Psoas muscle (tissue), 8 donors: ENCODE measurements around the gene CCNQ. TPM values are rescaled to one million over a fixed set of nuclear protein-coding genes. Genes with fewer than 3 reads are reported as not detected.

Experiments
- ATAC-seq, 4 donors: fragments of 200-7000 bp; cut with Tn5 transposase; one replicate each; pipeline ENCODE4 v1.9.1; 2020; ENCODE audit warnings: moderate library complexity in 3 of 4, mild to moderate bottlenecking in 2 of 4
- DNase-seq, 2 donors: peaks; one replicate each; pipeline ENCODE4 v3.0.0-alpha.2; 2020
- H3K27ac ChIP-seq: fragments of 200-600 bp; one replicate; pipeline ENCODE4 v1.8.0; 2022
- H3K27me3 ChIP-seq, 3 donors: fragments of 200-600 bp in 1 of 3; one replicate each; pipeline versions ENCODE4 v1.6.1 to v1.8.0; 2013 to 2022; ENCODE audit warnings: low read length in 2 of 3, mild to moderate bottlenecking in 2 of 3, moderate library complexity in 1 of 3; ENCODE audit not compliant: insufficient read depth in 3 of 3
- H3K36me3 ChIP-seq, 2 donors: fragments of 200-600 bp in 1 of 2; one replicate each; pipeline versions ENCODE4 v1.6.1 to v1.8.0; 2013 to 2022; ENCODE audit warnings: low read depth in 1 of 2, mild to moderate bottlenecking in 1 of 2, moderate library complexity in 1 of 2; ENCODE audit not compliant: insufficient read depth in 1 of 2
- H3K4me1 ChIP-seq: fragments of 200-600 bp; one replicate; pipeline ENCODE4 v1.8.0; 2022
- H3K4me3 ChIP-seq: fragments of 200-600 bp; one replicate; pipeline ENCODE4 v1.8.0; 2022; ENCODE audit warnings: mild to moderate bottlenecking
- H3K9me3 ChIP-seq: fragments of 200-600 bp; one replicate; pipeline ENCODE4 v1.8.0; 2022
- CTCF ChIP-seq: fragments of 200-600 bp; IDR thresholded peaks from one replicate; pipeline ENCODE4 v1.8.0; 2022; ENCODE audit warnings: antibody characterized with exemption
- WGBS, 3 donors: extraction: QIAGEN DNeasy Blood & Tissue Kit; methylation state at CpG; one replicate each; pipeline versions ENCODE4 v1.1.6 to v1.1.7; 2013; 5-methylcytosine and 5-hydroxymethylcytosine counted together
- intact Hi-C, 2 donors: fragments of 100-400 bp; cut with DNase I; formaldehyde crosslinking; loops; one replicate each; pipeline versions ENCODE4 v1.11.0 to v1.14.2; 2022
- polyA plus RNA-seq, 3 donors: library from polyadenylated mRNA; stranded (reverse); fragments of 200-250 nt; gene quantifications; one replicate each; pipeline ENCODE4 v1.2.3, GENCODE V29; 2013
- total RNA-seq, 4 donors: library from RNA; stranded (reverse); fragmentation: NEBNext Ultra II Directional in 2 of 4; extraction: Animal tissue kit (Norgen Biotek cat#: 25700) in 2 of 4; gene quantifications; one replicate each; pipeline versions ENCODE4 v1.2.1 to v1.2.4, GENCODE V29; 2021 to 2023
- donor health status: healthy with polysubstance abuse.
- donor health status: DM: no; HTN: no; CAD: no; lungs with moderate emphysema.
- donor health status: Bipolar disorder and iron deficiency.
- donor health status: healthy.
- donor health status: DM: yes; HTN: yes; CAD: no.
- donor health status: DM: no; HTN: no; CAD: no.
- donor health status: DM: no; HTN: no; CAD: no.
- donor health status: DM: yes; HTN: yes; CAD: no.

Gene CCNQ
- total and polyA plus RNA-seq, 7 donors = 17.0 to 53.5 (median 34.3) TPM

GRCh38 chrX:153592091-153592833, 6.7 kb downstream of the CCNQ start:
- H3K9me3 ChIP-seq = no peaks in the 10 kb centered on the region
- DNase-seq (no peak), ATAC-seq (no peak)
- intact Hi-C loops = no loop called here
- no peaks in the 10 kb centered on the region for H3K27me3 ChIP-seq
- TF ChIP-seq CTCF = no peak
- no peaks in the 10 kb centered on the region for H3K4me1 ChIP-seq
- H3K4me3 ChIP-seq = no peak overlapping the region
- no peak overlapping the region for H3K27ac ChIP-seq
- H3K36me3 ChIP-seq = peaks cover 0 to 33% of the 10 kb centered on the region in 2 donors
- 85 to 95% (median 91%) methylated on average over 27 to 30 of the region's 30 CpGs for WGBS, 3 donors

DNA sequence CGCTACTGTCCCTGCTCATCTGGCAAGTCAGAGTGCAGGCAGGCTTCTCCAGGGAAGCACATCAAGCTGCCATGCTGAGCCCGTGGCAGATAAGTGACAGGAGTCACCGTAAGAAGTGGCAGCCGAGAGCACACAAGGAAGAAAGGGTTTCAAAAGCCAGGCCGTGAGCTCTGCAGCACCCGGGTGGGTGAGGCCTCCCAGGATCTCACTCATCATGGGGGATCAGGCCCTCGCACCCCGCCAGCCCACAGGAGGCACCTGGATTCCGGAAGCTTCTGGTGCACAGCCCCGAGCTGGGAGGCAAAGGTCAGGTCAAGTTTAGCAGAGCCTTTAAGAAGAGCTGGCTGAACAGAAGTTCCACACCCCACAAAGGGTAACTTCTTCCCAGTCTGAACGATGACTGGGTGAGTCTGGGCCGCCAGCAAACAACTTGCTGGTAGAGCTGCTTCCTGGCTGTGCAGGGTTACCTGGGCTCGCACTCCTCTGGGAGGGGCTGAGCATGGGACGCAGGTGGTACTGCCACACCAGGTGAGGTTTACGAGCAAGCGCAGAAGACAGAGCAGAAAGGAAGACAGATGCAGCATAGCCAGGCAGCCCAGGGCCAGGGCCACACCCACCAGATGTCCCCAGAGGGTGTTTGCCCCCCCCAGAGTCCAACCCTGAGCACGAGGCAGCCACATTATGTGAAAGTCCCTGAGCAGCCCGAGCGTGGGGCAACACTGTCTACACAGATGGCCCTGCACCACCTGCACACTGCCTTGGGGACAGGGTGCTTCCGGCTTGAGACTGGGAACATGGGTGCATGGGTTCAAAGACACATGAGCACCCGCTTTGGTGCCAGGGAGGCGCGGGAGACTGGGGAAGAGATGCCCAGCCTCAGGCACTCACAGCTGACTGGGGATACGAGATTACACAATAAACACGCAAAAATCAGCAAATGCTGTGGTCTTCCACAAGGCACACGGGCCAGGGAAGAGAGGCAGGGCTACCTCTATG, 7.7 kb downstream of the CCNQ start:
- DNase-seq = no peak
- no peak overlapping the region for H3K27ac ChIP-seq

GRCh38 chrX:153588782-153589446, 10.0 kb downstream of the CCNQ start:
- no peaks in the 10 kb centered on the region for H3K27me3 ChIP-seq
- peaks cover 0 to 25% of the 10 kb centered on the region in 2 donors for H3K36me3 ChIP-seq
- H3K4me3 ChIP-seq = no peak overlapping the region
- ATAC-seq = no peak
- no peak overlapping the region for H3K27ac ChIP-seq
- no peak for TF ChIP-seq CTCF
- H3K4me1 ChIP-seq = no peaks in the 10 kb centered on the region
- no peaks in the 10 kb centered on the region for H3K9me3 ChIP-seq
- intact Hi-C loops = no loop called here
- 93 to 94% (median 94%) methylated on average over 23 to 29 of the region's 29 CpGs for WGBS, 3 donors
- DNase-seq = peak in 1 of 2 donors; percentile 46

More for the DNA sequence above, 7.7 kb downstream of the CCNQ start:
- TF ChIP-seq CTCF = no peak
- intact Hi-C loops = no loop called here
- Histone ChIP-seq H3K9me3 (no peaks in the 10 kb centered on the region), H3K36me3 (peaks cover 0 to 37% of the 10 kb centered on the region in 2 donors), H3K4me3 (no peak overlapping the region), H3K27me3 (no peaks in the 10 kb centered on the region), H3K4me1 (no peaks in the 10 kb centered on the region)
- no peak for ATAC-seq
- WGBS, 3 donors = 82 to 92% (median 87%) methylated on average over 14 to 26 of the region's 26 CpGs

DNA sequence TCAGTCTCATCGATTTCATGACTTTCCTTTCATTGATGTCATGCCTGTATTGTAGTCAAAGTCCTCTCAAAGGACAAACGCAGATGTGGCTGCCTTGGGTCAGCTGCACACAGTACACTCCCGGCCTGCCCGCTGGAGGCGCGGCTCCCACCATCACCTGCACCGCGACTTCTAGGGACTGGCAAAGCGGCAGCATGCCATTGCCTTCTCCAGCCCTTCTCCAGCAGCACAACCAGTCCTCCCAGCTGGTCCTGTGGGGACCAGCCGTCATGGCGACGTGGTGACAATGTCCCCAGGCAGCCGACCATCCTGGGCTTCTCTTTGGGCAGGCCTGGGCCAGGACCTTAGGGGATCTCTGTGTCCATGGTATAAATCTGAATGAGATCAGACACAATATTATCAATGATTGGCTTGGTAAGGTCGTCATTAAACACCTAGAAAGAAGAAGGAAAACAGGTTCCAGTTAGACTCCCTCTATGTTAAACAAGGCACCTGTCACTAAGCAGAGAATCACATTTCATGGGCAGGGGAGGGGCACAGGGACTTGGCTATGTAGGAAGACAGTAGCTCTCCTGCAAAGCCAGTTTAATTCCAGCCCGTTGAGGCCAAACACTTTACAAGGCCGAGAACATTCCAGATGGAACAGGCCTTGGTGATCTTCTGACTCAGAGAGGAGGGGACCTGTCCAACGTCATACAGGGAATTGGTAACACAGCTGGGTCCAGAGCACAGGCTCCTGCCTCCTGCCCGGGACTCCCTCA, 10.7 kb downstream of the CCNQ start:
- H3K27me3 ChIP-seq = no peaks in the 10 kb centered on the region
- 76 to 79% (median 78%) methylated on average over 18 of the region's 18 CpGs for WGBS, 3 donors
- H3K4me1 ChIP-seq = no peaks in the 10 kb centered on the region
- ATAC-seq (peak in 2 of 4 donors; percentile 27 to 53), DNase-seq (no peak)
- intact Hi-C loops = no loop called here
- no peak overlapping the region for H3K4me3 ChIP-seq
- no peaks in the 10 kb centered on the region for H3K9me3 ChIP-seq
- H3K27ac ChIP-seq = no peak overlapping the region
- peaks cover 0 to 20% of the 10 kb centered on the region in 2 donors for H3K36me3 ChIP-seq
- TF ChIP-seq CTCF = no peak
